ENCODE results near the gene NIPAL4.

NIPAL4 gene

GRCh38 chr5:157477814-157478494, 17.9 kb downstream of the NIPAL4 start:
- Histone ChIP-seq H3K4me3 (ENCODE audit: low read depth, low read length, poor library complexity, severe bottlenecking) (no peak overlapping the region), H3K9me3 (ENCODE audit: low read length) (no peaks in the 10 kb centered on the region), H3K4me1 (ENCODE audit: insufficient read depth, low read length, severe bottlenecking) (peaks cover 7% of the 10 kb centered on the region), H3K36me3 (ENCODE audit: insufficient read depth, low read length) (no peaks in the 10 kb centered on the region), H2AFZ (ENCODE audit: low read length) (no peak overlapping the region), H3F3A (ENCODE audit: insufficient read depth, low read length) (no peaks in the 10 kb centered on the region), H4K20me1 (ENCODE audit: insufficient read depth, low read length) (no peaks in the 10 kb centered on the region), H3K9me2 (ENCODE audit: low read depth, low read length) (no peaks in the 10 kb centered on the region), H3K27me3 (ENCODE audit: insufficient read depth, low read length) (no peaks in the 10 kb centered on the region), H3K4me2 (ENCODE audit: low read length) (no peak overlapping the region), H3K79me2 (ENCODE audit: insufficient read depth, low read length) (no peaks in the 10 kb centered on the region), H3K9ac (ENCODE audit: low read length) (no peak overlapping the region), H3K27ac (ENCODE audit: low read depth, low read length, poor library complexity, severe bottlenecking) (no peak overlapping the region)
- TF ChIP-seq CTCF (IDR thresholded peaks at IDR 0.05; ENCODE audit: low read length) = no peak
- TF ChIP-seq EZH2 (IDR thresholded peaks at IDR 0.05; ENCODE audit: borderline replicate concordance, low read length) = no peak

- Histone ChIP-seq H3K4me1 (ENCODE audit: insufficient read depth, low read length, severe bottlenecking) (peaks cover 7% of the 10 kb centered on the region), H4K20me1 (ENCODE audit: insufficient read depth, low read length) (no peaks in the 10 kb centered on the region), H3K79me2 (ENCODE audit: insufficient read depth, low read length) (no peaks in the 10 kb centered on the region), H3K9ac (ENCODE audit: low read length) (no peak overlapping the region), H3F3A (ENCODE audit: insufficient read depth, low read length) (no peaks in the 10 kb centered on the region), H3K27me3 (ENCODE audit: insufficient read depth, low read length) (no peaks in the 10 kb centered on the region), H3K9me3 (ENCODE audit: low read length) (no peaks in the 10 kb centered on the region), H3K9me2 (ENCODE audit: low read depth, low read length) (no peaks in the 10 kb centered on the region), H3K36me3 (ENCODE audit: insufficient read depth, low read length) (no peaks in the 10 kb centered on the region), H3K27ac (ENCODE audit: low read depth, low read length, poor library complexity, severe bottlenecking) (no peak overlapping the region), H3K4me3 (ENCODE audit: low read depth, low read length, poor library complexity, severe bottlenecking) (no peak overlapping the region), H2AFZ (ENCODE audit: low read length) (no peak overlapping the region), H3K4me2 (ENCODE audit: low read length) (no peak overlapping the region)
- TF ChIP-seq CTCF (IDR thresholded peaks at IDR 0.05; ENCODE audit: low read length) (no peak), EZH2 (IDR thresholded peaks at IDR 0.05; ENCODE audit: borderline replicate concordance, low read length) (no peak)
These were observed 18.7 kb downstream of the NIPAL4 start for GRCh38 chr5:157478726-157479125.

GRCh38 chr5:157479166-157479565, 19.2 kb downstream of the NIPAL4 start:
- Histone ChIP-seq H3K4me2 (ENCODE audit: low read length) (no peak overlapping the region), H3K36me3 (ENCODE audit: insufficient read depth, low read length) (no peaks in the 10 kb centered on the region), H3K27me3 (ENCODE audit: insufficient read depth, low read length) (no peaks in the 10 kb centered on the region), H4K20me1 (ENCODE audit: insufficient read depth, low read length) (no peaks in the 10 kb centered on the region), H2AFZ (ENCODE audit: low read length) (no peak overlapping the region), H3K9me2 (ENCODE audit: low read depth, low read length) (no peaks in the 10 kb centered on the region), H3K4me1 (ENCODE audit: insufficient read depth, low read length, severe bottlenecking) (peaks cover 7% of the 10 kb centered on the region), H3K79me2 (ENCODE audit: insufficient read depth, low read length) (no peaks in the 10 kb centered on the region), H3F3A (ENCODE audit: insufficient read depth, low read length) (no peaks in the 10 kb centered on the region), H3K4me3 (ENCODE audit: low read depth, low read length, poor library complexity, severe bottlenecking) (no peak overlapping the region), H3K9ac (ENCODE audit: low read length) (no peak overlapping the region), H3K27ac (ENCODE audit: low read depth, low read length, poor library complexity, severe bottlenecking) (no peak overlapping the region), H3K9me3 (ENCODE audit: low read length) (no peaks in the 10 kb centered on the region)
- TF ChIP-seq EZH2 (IDR thresholded peaks at IDR 0.05; ENCODE audit: borderline replicate concordance, low read length) (no peak), CTCF (IDR thresholded peaks at IDR 0.05; ENCODE audit: low read length) (no peak)

Data from OCI-LY1 (cell line).